HepG2 (cell line): ENCODE measurements around the gene ZNF747. TPM values are rescaled to one million over a fixed set of nuclear protein-coding genes. Genes with fewer than 3 reads are reported as not detected.

ENCODE experiments used
- CEBPB ChIP-seq: IDR thresholded peaks from 2 replicates; pipeline ENCODE4 v1.6.1; 2011; ENCODE audit warnings: low read depth, low read length, improper control_type of control experiment, borderline replicate concordance
- DMTF1 ChIP-seq: sonication (generic); formaldehyde crosslinking; IDR thresholded peaks from 2 replicates; pipeline ENCODE4 v1.4.0; 2020; ENCODE audit warnings: mild to moderate bottlenecking, missing genetic modification reagents
- ELF3 ChIP-seq: IDR thresholded peaks from 2 replicates; pipeline ENCODE4 v1.6.1; 2016; ENCODE audit warnings: missing genetic modification reagents, missing compliant biosample characterization
- HMGA1 ChIP-seq: sonication (generic); formaldehyde crosslinking; conservative IDR thresholded peaks from 2 replicates; pipeline ENCODE4 v1.4.0; 2020; ENCODE audit warnings: missing genetic modification reagents
- KDM5A ChIP-seq: fragments of 200-600 bp; sonication (generic); IDR thresholded peaks from 2 replicates; pipeline ENCODE4 v1.7.0; 2018; ENCODE audit warnings: antibody characterized with exemption, mild to moderate bottlenecking, low read length, borderline replicate concordance
- NCOA5 ChIP-seq: sonication (generic); formaldehyde crosslinking; IDR thresholded peaks from 2 replicates; pipeline ENCODE4 v1.4.0; 2020; ENCODE audit warnings: missing genetic modification reagents
- PAXIP1 ChIP-seq: sonication (generic); formaldehyde crosslinking; conservative IDR thresholded peaks from 2 replicates; pipeline ENCODE4 v1.4.0; 2020; ENCODE audit warnings: mild to moderate bottlenecking, missing genetic modification reagents, moderate library complexity
- PHF21A ChIP-seq: sonication (generic); formaldehyde crosslinking; IDR thresholded peaks from 2 replicates; pipeline ENCODE4 v1.5.0; 2020; ENCODE audit warnings: mild to moderate bottlenecking, missing genetic modification reagents
- RBAK ChIP-seq: sonication (generic); formaldehyde crosslinking; IDR thresholded peaks from 2 replicates; pipeline ENCODE4 v1.5.1; 2020; ENCODE audit warnings: mild to moderate bottlenecking, missing genetic modification reagents
- SIX1 ChIP-seq: sonication (generic); formaldehyde crosslinking; IDR thresholded peaks from 2 replicates; pipeline ENCODE4 v1.4.0; 2020; ENCODE audit warnings: missing genetic modification reagents, borderline replicate concordance
- SRY ChIP-seq: sonication (generic); formaldehyde crosslinking; IDR thresholded peaks from 2 replicates; pipeline ENCODE4 v1.8.0; 2022; ENCODE audit warnings: mild to moderate bottlenecking, missing genetic modification reagents
- ZBTB38 ChIP-seq: sonication (generic); formaldehyde crosslinking; IDR thresholded peaks from 2 replicates; pipeline ENCODE4 v1.5.1; 2020; ENCODE audit warnings: mild to moderate bottlenecking, missing genetic modification reagents
- ZFYVE20 ChIP-seq: sonication (generic); formaldehyde crosslinking; IDR thresholded peaks from 2 replicates; pipeline ENCODE4 v1.8.0; 2023; ENCODE audit warnings: low read depth, mild to moderate bottlenecking, moderate library complexity, missing genetic modification reagents, borderline replicate concordance
- ZMYM4 ChIP-seq: sonication (generic); formaldehyde crosslinking; IDR thresholded peaks from 2 replicates; pipeline ENCODE4 v1.8.1; 2023; ENCODE audit warnings: mild to moderate bottlenecking, missing genetic modification reagents
- ZNF225 ChIP-seq: sonication (generic); formaldehyde crosslinking; IDR thresholded peaks from 2 replicates; pipeline ENCODE4 v1.4.0; 2020; ENCODE audit warnings: mild to moderate bottlenecking, missing genetic modification reagents
- ZNF230 ChIP-seq: sonication (generic); formaldehyde crosslinking; IDR thresholded peaks from 2 replicates; pipeline ENCODE4 v1.4.0; 2020; ENCODE audit warnings: mild to moderate bottlenecking, missing genetic modification reagents
- ZNF264 ChIP-seq: sonication (generic); formaldehyde crosslinking; IDR thresholded peaks from 2 replicates; pipeline ENCODE4 v1.4.0; 2020; ENCODE audit warnings: missing genetic modification reagents
- ZNF317 ChIP-seq: sonication (generic); formaldehyde crosslinking; IDR thresholded peaks from 2 replicates; pipeline ENCODE4 v1.5.0; 2020; ENCODE audit warnings: mild to moderate bottlenecking, missing genetic modification reagents
- ZNF619 ChIP-seq: sonication (generic); formaldehyde crosslinking; IDR thresholded peaks from 2 replicates; pipeline ENCODE4 v1.4.0; 2020; ENCODE audit warnings: mild to moderate bottlenecking, missing genetic modification reagents
- ZSCAN25 ChIP-seq: sonication (generic); formaldehyde crosslinking; IDR thresholded peaks from 2 replicates; pipeline ENCODE4 v1.8.0; 2022; ENCODE audit warnings: mild to moderate bottlenecking, missing genetic modification reagents
- polyA plus RNA-seq, 8 experiments: library from polyadenylated mRNA; depleted of rRNA in 3 of 8; stranded (reverse) in 7 of 8; unstranded in 1 of 8; fragments of >200 nt; fragmentation: Illumina TruSeq in 4 of 8; extraction: Trizol in 4 of 8; gene quantifications; 2 replicates each; pipeline versions ENCODE4 v1.2.1 to v1.2.3, GENCODE V29; 2011 to 2016; ENCODE audit warnings: low read depth in 4 of 8, missing spikeins in 1 of 8, mixed read lengths in 1 of 8; ENCODE audit not compliant: insufficient read depth in 1 of 8
- total RNA-seq, 5 experiments: library from RNA; depleted of rRNA; stranded (reverse); fragments of >200 nt; fragmentation: Illumina TruSeq; extraction: Trizol; gene quantifications; 2 replicates each; pipeline ENCODE4 v1.2.3, GENCODE V29; 2016; ENCODE audit warnings: low read depth in 1 of 5
- TF ChIP-seq, protein P1 (sequence below): sonication (generic); formaldehyde crosslinking; IDR thresholded peaks from 2 replicates; pipeline ENCODE4 v1.8.1; 2023; ENCODE audit warnings: mild to moderate bottlenecking, moderate library complexity, missing genetic modification reagents
- TF ChIP-seq, protein P2 (sequence below): IDR thresholded peaks from 2 replicates; pipeline ENCODE4 v1.6.1; 2016

Gene ZNF747
- total and polyA plus RNA-seq, 2 of the 13 experiments (the other 11 are each of a cell fraction or from before 2014, with no cell fraction given): 7.2 to 10.2 TPM

GRCh38 chr16:30521873-30522641 is 12.6 kb downstream of the ZNF747 start (continued):
- TF ChIP-seq, protein P1, sequence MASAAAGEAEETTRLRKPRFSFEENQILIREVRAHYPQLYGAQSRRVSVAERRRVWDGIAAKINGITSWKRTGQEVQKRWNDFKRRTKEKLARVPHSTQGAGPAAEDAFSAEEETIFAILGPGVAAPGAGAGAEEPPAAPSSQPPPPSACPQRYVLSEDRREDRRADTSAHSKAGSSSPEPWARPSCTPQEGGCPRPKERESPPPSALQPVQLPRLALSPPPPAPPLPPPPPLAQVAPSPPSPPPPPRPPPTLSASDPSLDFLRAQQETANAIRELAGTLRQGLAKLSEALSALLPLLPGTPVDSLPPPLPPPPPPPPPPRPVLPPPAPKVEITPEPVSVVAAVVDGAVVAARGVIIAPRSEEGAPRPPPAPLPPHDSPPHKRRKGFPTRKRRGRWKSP (CRISPR knock-in tag): peak; percentile 81; the same call in 1 of the 2 replicates
- TF ChIP-seq ZMYM4 (CRISPR knock-in tag): peak; percentile 34
- TF ChIP-seq ZSCAN25 (CRISPR knock-in tag): peak; percentile 98
- peak; percentile 79 for TF ChIP-seq SRY (CRISPR knock-in tag)
- peak; percentile 89; the same call in 1 of the 2 replicates for TF ChIP-seq ZNF619 (CRISPR knock-in tag)
- TF ChIP-seq PHF21A (CRISPR knock-in tag): peak; percentile 72
- TF ChIP-seq KDM5A: no peak
- TF ChIP-seq ZNF264 (CRISPR knock-in tag): no peak
- no peak for TF ChIP-seq HMGA1
- TF ChIP-seq ZBTB38 (CRISPR knock-in tag): peak; percentile 44; the same call in 1 of the 2 replicates
- TF ChIP-seq ELF3 (CRISPR knock-in tag): peak; percentile 64; the same call in 1 of the 2 replicates
- no peak for TF ChIP-seq ZFYVE20
- TF ChIP-seq PAXIP1 (CRISPR knock-in tag): peak; percentile 79
- no peak for TF ChIP-seq SIX1 (CRISPR knock-in tag)
- 0 out of 2 replicates have a peak, but pooled peaks have one; percentile 58 for TF ChIP-seq DMTF1 (CRISPR knock-in tag)
- TF ChIP-seq, protein P2, sequence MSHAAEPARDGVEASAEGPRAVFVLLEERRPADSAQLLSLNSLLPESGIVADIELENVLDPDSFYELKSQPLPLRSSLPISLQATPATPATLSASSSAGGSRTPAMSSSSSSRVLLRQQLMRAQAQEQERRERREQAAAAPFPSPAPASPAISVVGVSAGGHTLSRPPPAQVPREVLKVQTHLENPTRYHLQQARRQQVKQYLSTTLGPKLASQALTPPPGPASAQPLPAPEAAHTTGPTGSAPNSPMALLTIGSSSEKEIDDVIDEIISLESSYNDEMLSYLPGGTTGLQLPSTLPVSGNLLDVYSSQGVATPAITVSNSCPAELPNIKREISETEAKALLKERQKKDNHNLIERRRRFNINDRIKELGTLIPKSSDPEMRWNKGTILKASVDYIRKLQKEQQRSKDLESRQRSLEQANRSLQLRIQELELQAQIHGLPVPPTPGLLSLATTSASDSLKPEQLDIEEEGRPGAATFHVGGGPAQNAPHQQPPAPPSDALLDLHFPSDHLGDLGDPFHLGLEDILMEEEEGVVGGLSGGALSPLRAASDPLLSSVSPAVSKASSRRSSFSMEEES (CRISPR knock-in tag): 0 out of 2 replicates have a peak, but pooled peaks have one; percentile 26
- peak; percentile 22; the same call in 1 of the 2 replicates for TF ChIP-seq ZNF225 (CRISPR knock-in tag)
- no peak for TF ChIP-seq RBAK
- no peak for TF ChIP-seq CEBPB
- TF ChIP-seq ZNF230: peak; percentile 50; the same call in 1 of the 2 replicates
- TF ChIP-seq ZNF317 (CRISPR knock-in tag): peak; percentile 46; the same call in 1 of the 2 replicates
- no peak for TF ChIP-seq NCOA5 (CRISPR knock-in tag)
